CD14-positive monocyte (primary cell): ENCODE results near the gene FAM181B. TPM values are rescaled to one million over a fixed set of nuclear protein-coding genes. Genes with fewer than 3 reads are reported as not detected.
A peak's percentile ranks its signal among the peaks of the same experiment; 100 is the strongest.

Source experiments
- DNase-seq, 3 donors: peaks; one replicate each; pipeline ENCODE4 v3.0.0-alpha.2; 2011 to 2022
- H2AFZ ChIP-seq: 2 replicates; pipeline ENCODE4 v1.6.0; 2012; ENCODE audit warnings: mild to moderate bottlenecking, low read depth, low read length, inconsistent platforms; ENCODE audit not compliant: insufficient read depth, poor library complexity, severe bottlenecking
- H3K27ac ChIP-seq, 2 donors: 1 replicate in 1 of 2; 2 replicates in 1 of 2; pipeline ENCODE4 v1.5.1; 2012 to 2013; ENCODE audit warnings: low read length in 2 of 2, control low read depth in 1 of 2, inconsistent platforms in 1 of 2, low read depth in 1 of 2, mild to moderate bottlenecking in 1 of 2
- H3K27me3 ChIP-seq, 2 donors: one replicate each; pipeline versions ENCODE4 v1.6.0 to v1.6.1; 2011 to 2013; ENCODE audit warnings: low read length in 2 of 2; ENCODE audit not compliant: control insufficient read depth in 2 of 2, insufficient read depth in 2 of 2
- H3K36me3 ChIP-seq, 2 donors: replicated peaks in 1 of 2; 1 replicate in 1 of 2; 2 replicates in 1 of 2; pipeline versions ENCODE4 v1.5.1 to v1.6.1; 2012 to 2013; ENCODE audit warnings: low read length in 2 of 2, control low read depth in 1 of 2, inconsistent platforms in 1 of 2, mild to moderate bottlenecking in 1 of 2; ENCODE audit not compliant: insufficient read depth in 2 of 2, control insufficient read depth in 1 of 2
- H3K4me1 ChIP-seq, 2 donors: 1 replicate in 1 of 2; 2 replicates in 1 of 2; pipeline versions ENCODE4 v1.5.1 to v1.6.1; 2012 to 2013; ENCODE audit warnings: low read length in 2 of 2, control low read depth in 1 of 2, inconsistent platforms in 1 of 2, mild to moderate bottlenecking in 1 of 2, moderate library complexity in 1 of 2; ENCODE audit not compliant: insufficient read depth in 2 of 2, control insufficient read depth in 1 of 2
- H3K4me2 ChIP-seq: replicated peaks from 2 replicates; pipeline ENCODE3; 2012; ENCODE audit warnings: low read length, moderate library complexity, mild to moderate bottlenecking; ENCODE audit not compliant: poor library complexity, severe bottlenecking; ENCODE audit errors: extremely low read depth
- H3K4me3 ChIP-seq, 3 experiments: fragments of 200-600 bp in 1 of 3; sonication (generic) in 1 of 3; replicated peaks in 1 of 3; 1 replicate in 2 of 3; 2 replicates in 1 of 3; pipeline ENCODE4 v1.5.1; 2011 to 2013; ENCODE audit warnings: low read length in 3 of 3, mild to moderate bottlenecking in 3 of 3, control low read depth in 2 of 3, low read depth in 2 of 3, inconsistent platforms in 1 of 3, moderate library complexity in 1 of 3
- H3K79me2 ChIP-seq: 2 replicates; pipeline ENCODE4 v1.6.0; 2012; ENCODE audit warnings: mild to moderate bottlenecking, control low read depth, inconsistent platforms, low read length, moderate library complexity; ENCODE audit not compliant: insufficient read depth
- H3K9ac ChIP-seq: 2 replicates; pipeline ENCODE4 v1.6.0; 2017; ENCODE audit warnings: low read length, mild to moderate bottlenecking; ENCODE audit not compliant: insufficient read depth, poor library complexity, severe bottlenecking
- H3K9me3 ChIP-seq, 2 donors: replicated peaks in 1 of 2; 1 replicate in 1 of 2; 2 replicates in 1 of 2; pipeline versions ENCODE4 v1.5.1 to v1.6.1; 2012 to 2013; ENCODE audit warnings: low read length in 2 of 2, control low read depth in 1 of 2; ENCODE audit not compliant: control insufficient read depth in 1 of 2, insufficient read depth in 1 of 2
- H4K20me1 ChIP-seq: 2 replicates; pipeline ENCODE4 v1.6.0; 2012; ENCODE audit warnings: mild to moderate bottlenecking, low read length, control low read depth, moderate library complexity; ENCODE audit not compliant: insufficient read depth
- H3K27ac Mint-ChIP-seq, 7 donors: one replicate each; pipeline ENCODE4 v1.8.0; 2020; ENCODE audit warnings: mild to moderate bottlenecking in 7 of 7, mixed read lengths in 7 of 7, moderate library complexity in 6 of 7, inconsistent platforms in 2 of 7
- H3K27me3 Mint-ChIP-seq, 3 donors: one replicate each; pipeline ENCODE4 v1.8.0; 2021 to 2022; ENCODE audit warnings: low read depth in 3 of 3, mild to moderate bottlenecking in 3 of 3, mixed read lengths in 3 of 3, moderate library complexity in 3 of 3, inconsistent platforms in 1 of 3
- H3K36me3 Mint-ChIP-seq, 2 donors: one replicate each; pipeline ENCODE4 v1.8.0; 2020; ENCODE audit warnings: mixed read lengths in 2 of 2, inconsistent platforms in 1 of 2, mild to moderate bottlenecking in 1 of 2
- H3K4me1 Mint-ChIP-seq: one replicate; pipeline ENCODE4 v1.8.0; 2020; ENCODE audit warnings: mild to moderate bottlenecking, mixed read lengths
- H3K4me3 Mint-ChIP-seq, 2 donors: one replicate each; pipeline ENCODE4 v1.8.0; 2020; ENCODE audit warnings: mild to moderate bottlenecking in 2 of 2, mixed read lengths in 2 of 2, moderate library complexity in 1 of 2
- H3K9me3 Mint-ChIP-seq, 7 donors: one replicate each; pipeline ENCODE4 v1.8.0; 2020 to 2022; ENCODE audit warnings: mixed read lengths in 7 of 7, mild to moderate bottlenecking in 6 of 7, moderate library complexity in 6 of 7, inconsistent platforms in 2 of 7
- CTCF ChIP-seq: fragments of 200-600 bp; IDR thresholded peaks from one replicate; pipeline ENCODE4 v1.8.0; 2022; ENCODE audit warnings: antibody characterized with exemption, mild to moderate bottlenecking
- WGBS: methylation state at CpG from one replicate; pipeline ENCODE4 v1.1.5; 2013; ENCODE audit warnings: missing lambda C conversion rate; ENCODE audit not compliant: insufficient coverage; 5-methylcytosine and 5-hydroxymethylcytosine counted together
- intact Hi-C, 2 donors: fragments of 100-400 bp; cut with micrococcal nuclease; formaldehyde crosslinking; loops; one replicate each; pipeline versions ENCODE4 v1.15.0 to v1.15.1; 2023
- polyA plus RNA-seq, 3 donors: library from polyadenylated mRNA; depleted of rRNA in 1 of 3; unstranded in 2 of 3; stranded (reverse) in 1 of 3; fragments of 300-500 nt in 2 of 3; fragments of >200 nt in 1 of 3; fragmentation: Illumina TruSeq in 2 of 3; gene quantifications; 1 replicate in 2 of 3; 2 replicates in 1 of 3; pipeline ENCODE4 v1.2.3, GENCODE V29; 2012 to 2021

The FAM181B gene
- polyA plus RNA-seq, 3 donors: not detected

GRCh38 chr11:82738091-82738490 lies 4.4 kb upstream of the FAM181B start:
- DNase-seq: no peak
- H3K4me2 ChIP-seq: no peak overlapping the region
- intact Hi-C loops: no loop called here
- H3K27me3 Mint-ChIP-seq: peaks cover 31 to 45% (median 39%) of the 10 kb centered on the region in 3 donors
- H3K27me3 ChIP-seq: peaks cover 22 to 35% of the 10 kb centered on the region in 2 donors
- no peak overlapping the region for H3K9ac ChIP-seq
- 60% methylated on average over 1 of the region's 4 CpGs for WGBS
- H3K27ac Mint-ChIP-seq: no peak overlapping the region
- peaks cover 0 to 4% of the 10 kb centered on the region in 2 donors for H3K4me1 ChIP-seq
- H3K79me2 ChIP-seq: no peaks in the 10 kb centered on the region
- no peaks in the 10 kb centered on the region for H4K20me1 ChIP-seq
- no peak for TF ChIP-seq CTCF
- peaks cover 4% of the 10 kb centered on the region for H3K4me1 Mint-ChIP-seq
- H3K9me3 ChIP-seq: peaks cover 0 to 13% of the 10 kb centered on the region in 2 donors
- no peak overlapping the region for H3K4me3 ChIP-seq
- no peak overlapping the region for H3K27ac ChIP-seq
- no peaks in the 10 kb centered on the region for H3K36me3 ChIP-seq
- peaks cover 0 to 10% (median 2%) of the 10 kb centered on the region in 7 donors for H3K9me3 Mint-ChIP-seq
- H2AFZ ChIP-seq: no peak overlapping the region
- H3K4me3 Mint-ChIP-seq: no peak overlapping the region
- H3K36me3 Mint-ChIP-seq: peaks cover 0 to 2% of the 10 kb centered on the region in 2 donors

- peaks cover 0 to 27% of the 10 kb centered on the region in 2 donors for H3K9me3 ChIP-seq
- Mint-ChIP-seq H3K36me3 (peaks cover 0 to 2% of the 10 kb centered on the region in 2 donors), H3K9me3 (peaks cover 0 to 17% (median 2%) of the 10 kb centered on the region in 7 donors), H3K27ac (no peak overlapping the region), H3K4me3 (peak overlapping the region in 1 of 2 donors; percentile 82), H3K4me1 (peaks cover 4% of the 10 kb centered on the region), H3K27me3 (peaks cover 50 to 75% (median 60%) of the 10 kb centered on the region in 3 donors)
- peaks cover 57 to 73% of the 10 kb centered on the region in 2 donors for H3K27me3 ChIP-seq
- H4K20me1 ChIP-seq: no peaks in the 10 kb centered on the region
- H3K36me3 ChIP-seq: no peaks in the 10 kb centered on the region
- 71% methylated on average over 4 of the region's 9 CpGs for WGBS
- TF ChIP-seq CTCF: no peak
- peak overlapping the region; percentile 53 for H3K4me2 ChIP-seq
- no peak overlapping the region for H3K27ac ChIP-seq
- intact Hi-C loops: no loop called here
- no peaks in the 10 kb centered on the region for H3K79me2 ChIP-seq
- H3K4me3 ChIP-seq: no peak overlapping the region
- H3K4me1 ChIP-seq: peaks cover 0 to 12% of the 10 kb centered on the region in 2 donors
- H3K9ac ChIP-seq: no peak overlapping the region
- no peak for DNase-seq
- H2AFZ ChIP-seq: no peak overlapping the region
These were observed 436 bp upstream of the FAM181B start for GRCh38 chr11:82734120-82734479.
